Stimulated activated CD4-positive, alpha-beta T cell treated with anti-CD3 and anti-CD28 coated beads, Interleukin-4, amount 100 ng/mL, for 1 hour (primary cell): ENCODE results near the gene EBNA1BP2.
"Not testable (repeated sequence)": the region's sequence is repeated elsewhere in the genome, so short reads cannot be mapped to it uniquely, and the experiment has no call there.

ENCODE experiments used
- DNase-seq: peaks from one replicate; pipeline ENCODE4 v3.0.0-alpha.2; 2020

EBNA1BP2 gene

GRCh38 chr1:43171312-43171875 is 696 bp downstream of the EBNA1BP2 start:
- no peak for DNase-seq

GRCh38 chr1:43165765-43166164 is 6.3 kb downstream of the EBNA1BP2 start:
- DNase-seq = no peak

GRCh38 chr1:43165162-43165561 is 6.9 kb downstream of the EBNA1BP2 start:
- no peak for DNase-seq

GRCh38 chr1:43156026-43156425 is 16.1 kb downstream of the EBNA1BP2 start:
- DNase-seq = no peak

GRCh38 chr1:43153443-43153842 is 18.6 kb downstream of the EBNA1BP2 start:
- DNase-seq = no peak

GRCh38 chr1:43152866-43153265 is 19.2 kb downstream of the EBNA1BP2 start:
- no peak for DNase-seq

GRCh38 chr1:43149889-43150288 is 22.2 kb downstream of the EBNA1BP2 start:
- DNase-seq = no peak

GRCh38 chr1:43147625-43148327 is 24.3 kb downstream of the EBNA1BP2 start:
- DNase-seq = peak; percentile 34

- no peak for DNase-seq
These were observed 27.9 kb downstream of the EBNA1BP2 start for GRCh38 chr1:43144237-43144636.

- DNase-seq = no peak
These were observed 28.6 kb downstream of the EBNA1BP2 start for GRCh38 chr1:43143441-43143888.

GRCh38 chr1:43140583-43140982 is 31.5 kb downstream of the EBNA1BP2 start:
- no peak for DNase-seq

GRCh38 chr1:43140010-43140409 is 32.1 kb downstream of the EBNA1BP2 start:
- DNase-seq = no peak

GRCh38 chr1:43139295-43139694 is 32.8 kb downstream of the EBNA1BP2 start:
- not testable (repeated sequence) for DNase-seq

- no peak for DNase-seq
These were observed 34.5 kb downstream of the EBNA1BP2 start for GRCh38 chr1:43137445-43138052.

GRCh38 chr1:43135857-43136781 is 36.0 kb downstream of the EBNA1BP2 start:
- no peak for DNase-seq

GRCh38 chr1:43134640-43135039 is 37.5 kb downstream of the EBNA1BP2 start:
- no peak for DNase-seq

GRCh38 chr1:43134068-43134467 is 38.0 kb downstream of the EBNA1BP2 start:
- no peak for DNase-seq

GRCh38 chr1:43129426-43129825 is 42.7 kb downstream of the EBNA1BP2 start:
- DNase-seq = no peak

- no peak for DNase-seq
These were observed 43.3 kb downstream of the EBNA1BP2 start for GRCh38 chr1:43128816-43129215.

- DNase-seq = no peak
These were observed 49.1 kb downstream of the EBNA1BP2 start for GRCh38 chr1:43123031-43123430.

- no peak for DNase-seq
These were observed 50.7 kb downstream of the EBNA1BP2 start for GRCh38 chr1:43121256-43121900.

- not testable (repeated sequence) for DNase-seq
These were observed 52.0 kb downstream of the EBNA1BP2 start for GRCh38 chr1:43119928-43120586.
